Memory B cell (primary cell): Measurements from ENCODE around the gene ACTMAP.

Experiments
- ATAC-seq: fragments of 150-1000 bp; cut with Tn5 transposase; 2 replicates; pipeline ENCODE4 v1.10.0; 2021; ENCODE audit warnings: low read depth, mild to moderate bottlenecking, moderate library complexity
- DNase-seq, 2 donors: peaks; one replicate each; pipeline ENCODE4 v3.0.0; 2022; ENCODE audit warnings: low spot score in 2 of 2
- H3K27ac Mint-ChIP-seq: one replicate; pipeline ENCODE4 v1.8.0; 2022; ENCODE audit warnings: mild to moderate bottlenecking, moderate library complexity, mixed read lengths
- H3K27me3 Mint-ChIP-seq: one replicate; pipeline ENCODE4 v1.8.0; 2022; ENCODE audit warnings: mixed read lengths
- H3K36me3 Mint-ChIP-seq: one replicate; pipeline ENCODE4 v1.8.0; 2022; ENCODE audit warnings: mild to moderate bottlenecking, mixed read lengths
- H3K4me1 Mint-ChIP-seq: one replicate; pipeline ENCODE4 v1.8.0; 2022; ENCODE audit warnings: mixed read lengths
- H3K4me3 Mint-ChIP-seq: one replicate; pipeline ENCODE4 v1.8.0; 2022; ENCODE audit warnings: mild to moderate bottlenecking, moderate library complexity, mixed read lengths
- H3K9me3 Mint-ChIP-seq: one replicate; pipeline ENCODE4 v1.8.0; 2022; ENCODE audit warnings: mixed read lengths

The ACTMAP gene

GRCh38 chr19:40726279-40726678, 24.0 kb downstream of the ACTMAP start:
- no peak for DNase-seq
- H3K36me3 Mint-ChIP-seq: peaks cover 22% of the 10 kb centered on the region
- no peak overlapping the region for H3K27ac Mint-ChIP-seq
- no peak overlapping the region for H3K4me3 Mint-ChIP-seq
- H3K4me1 Mint-ChIP-seq: peaks cover 13% of the 10 kb centered on the region
- no peak for ATAC-seq
- no peaks in the 10 kb centered on the region for H3K27me3 Mint-ChIP-seq
- H3K9me3 Mint-ChIP-seq: no peaks in the 10 kb centered on the region

- no peaks in the 10 kb centered on the region for H3K27me3 Mint-ChIP-seq
- no peak overlapping the region for H3K27ac Mint-ChIP-seq
- peaks cover 24% of the 10 kb centered on the region for H3K36me3 Mint-ChIP-seq
- DNase-seq (no peak), ATAC-seq (no peak)
- peaks cover 20% of the 10 kb centered on the region for H3K4me1 Mint-ChIP-seq
- no peak overlapping the region for H3K4me3 Mint-ChIP-seq
- H3K9me3 Mint-ChIP-seq: no peaks in the 10 kb centered on the region
Observed at GRCh38 chr19:40724855-40725254, 25.4 kb downstream of the ACTMAP start.

- no peak overlapping the region for H3K27ac Mint-ChIP-seq
- H3K27me3 Mint-ChIP-seq: no peaks in the 10 kb centered on the region
- no peak for ATAC-seq
- peaks cover 24% of the 10 kb centered on the region for H3K36me3 Mint-ChIP-seq
- H3K4me3 Mint-ChIP-seq: no peak overlapping the region
- H3K9me3 Mint-ChIP-seq: no peaks in the 10 kb centered on the region
- H3K4me1 Mint-ChIP-seq: peaks cover 20% of the 10 kb centered on the region
- DNase-seq: no peak
Observed at GRCh38 chr19:40724315-40724714, 26.0 kb downstream of the ACTMAP start.

- Mint-ChIP-seq H3K27me3 (no peaks in the 10 kb centered on the region), H3K36me3 (peaks cover 24% of the 10 kb centered on the region), H3K9me3 (no peaks in the 10 kb centered on the region), H3K4me1 (peaks cover 24% of the 10 kb centered on the region), H3K27ac (no peak overlapping the region), H3K4me3 (no peak overlapping the region)
- ATAC-seq (no peak), DNase-seq (no peak)
Observed at GRCh38 chr19:40723661-40724254, 26.5 kb downstream of the ACTMAP start.

- peaks cover 20% of the 10 kb centered on the region for H3K36me3 Mint-ChIP-seq
- H3K27ac Mint-ChIP-seq: no peak overlapping the region
- DNase-seq (no peak), ATAC-seq (no peak)
- H3K4me3 Mint-ChIP-seq: no peak overlapping the region
- H3K9me3 Mint-ChIP-seq: no peaks in the 10 kb centered on the region
- H3K27me3 Mint-ChIP-seq: no peaks in the 10 kb centered on the region
- H3K4me1 Mint-ChIP-seq: peaks cover 32% of the 10 kb centered on the region
Observed at GRCh38 chr19:40721936-40722661, 28.2 kb downstream of the ACTMAP start.

GRCh38 chr19:40721140-40721486, 29.2 kb downstream of the ACTMAP start:
- ATAC-seq (no peak), DNase-seq (no peak)
- Mint-ChIP-seq H3K9me3 (no peaks in the 10 kb centered on the region), H3K27ac (peak overlapping the region; percentile 8), H3K4me1 (peaks cover 33% of the 10 kb centered on the region), H3K27me3 (no peaks in the 10 kb centered on the region), H3K36me3 (peaks cover 20% of the 10 kb centered on the region), H3K4me3 (peak overlapping the region; percentile 58)

GRCh38 chr19:40719414-40719894, 30.8 kb downstream of the ACTMAP start:
- peaks cover 45% of the 10 kb centered on the region for H3K4me1 Mint-ChIP-seq
- H3K9me3 Mint-ChIP-seq: no peaks in the 10 kb centered on the region
- peak overlapping the region; percentile 89 for H3K27ac Mint-ChIP-seq
- H3K27me3 Mint-ChIP-seq: no peaks in the 10 kb centered on the region
- peak overlapping the region; percentile 89 for H3K4me3 Mint-ChIP-seq
- ATAC-seq (no peak), DNase-seq (no peak)
- peaks cover 16% of the 10 kb centered on the region for H3K36me3 Mint-ChIP-seq

GRCh38 chr19:40718774-40719391, 31.4 kb downstream of the ACTMAP start:
- H3K9me3 Mint-ChIP-seq: no peaks in the 10 kb centered on the region

GRCh38 chr19:40717880-40718773, 32.1 kb downstream of the ACTMAP start:
- Mint-ChIP-seq H3K9me3 (no peaks in the 10 kb centered on the region), H3K27me3 (no peaks in the 10 kb centered on the region), H3K27ac (peak overlapping the region; percentile 98), H3K36me3 (peaks cover 12% of the 10 kb centered on the region), H3K4me1 (peaks cover 46% of the 10 kb centered on the region), H3K4me3 (peak overlapping the region; percentile 89)
- ATAC-seq (no peak), DNase-seq (peak in 1 of 2 donors; percentile 23)

More at GRCh38 chr19:40718774-40719391, 31.4 kb downstream of the ACTMAP start:
- peak overlapping the region; percentile 89 for H3K27ac Mint-ChIP-seq
- H3K27me3 Mint-ChIP-seq: no peaks in the 10 kb centered on the region
- peaks cover 16% of the 10 kb centered on the region for H3K36me3 Mint-ChIP-seq
- peak in 1 of 2 donors; percentile 22 for DNase-seq
- peaks cover 47% of the 10 kb centered on the region for H3K4me1 Mint-ChIP-seq
- no peak for ATAC-seq
- H3K4me3 Mint-ChIP-seq: peak overlapping the region; percentile 89

- Mint-ChIP-seq H3K36me3 (peaks cover 14% of the 10 kb centered on the region), H3K9me3 (no peaks in the 10 kb centered on the region), H3K4me3 (peak overlapping the region; percentile 89), H3K27ac (peak overlapping the region; percentile 98), H3K4me1 (peaks cover 43% of the 10 kb centered on the region), H3K27me3 (no peaks in the 10 kb centered on the region)
- DNase-seq: no peak
- ATAC-seq: no peak
Observed at GRCh38 chr19:40717325-40717879, 32.9 kb downstream of the ACTMAP start.

- peaks cover 14% of the 10 kb centered on the region for H3K36me3 Mint-ChIP-seq
- peak; percentile 99 for DNase-seq
- peak within 1 kb of the TSS; percentile 98 for H3K27ac Mint-ChIP-seq
- no peaks in the 10 kb centered on the region for H3K9me3 Mint-ChIP-seq
- peak within 1 kb of the TSS; percentile 89 for H3K4me3 Mint-ChIP-seq
- ATAC-seq: peak; percentile 75
- peaks cover 41% of the 10 kb centered on the region for H3K4me1 Mint-ChIP-seq
- H3K27me3 Mint-ChIP-seq: no peaks in the 10 kb centered on the region
Observed at GRCh38 chr19:40716482-40717324, 33.6 kb downstream of the ACTMAP start, which contains the start of the genes COQ8B and ITPKC. Gene COQ8B, minus strand, starts transcription at chr19:40716886. Its CDS starts 2,254 bp downstream, at chr19:40714632. Gene ITPKC, plus strand, starts transcription at chr19:40717112. Its CDS starts 24 bp downstream, at chr19:40717136.

GRCh38 chr19:40716031-40716481, 34.2 kb downstream of the ACTMAP start:
- H3K27me3 Mint-ChIP-seq: no peaks in the 10 kb centered on the region
- peak overlapping the region; percentile 89 for H3K4me3 Mint-ChIP-seq
- peak overlapping the region; percentile 98 for H3K27ac Mint-ChIP-seq
- no peak for DNase-seq
- no peak for ATAC-seq
- no peaks in the 10 kb centered on the region for H3K9me3 Mint-ChIP-seq
- peaks cover 18% of the 10 kb centered on the region for H3K36me3 Mint-ChIP-seq
- H3K4me1 Mint-ChIP-seq: peaks cover 40% of the 10 kb centered on the region
